ENCODE data around the gene KRIT1. TPM values are rescaled to one million over a fixed set of nuclear protein-coding genes. Genes with fewer than 3 reads are reported as not detected.

KRIT1 gene
- total RNA-seq, 1 donor from 2014 or later: 39.2 TPM

- Mint-ChIP-seq H3K4me1 (ENCODE audit: unreplicated experiment) (no peaks in the 10 kb centered on the region), H3K27me3 (ENCODE audit: unreplicated experiment) (no peaks in the 10 kb centered on the region), H3K27ac (ENCODE audit: unreplicated experiment) (no peak overlapping the region), H3K9me3 (ENCODE audit: unreplicated experiment) (no peaks in the 10 kb centered on the region), H3K36me3 (ENCODE audit: low read depth, unreplicated experiment) (no peaks in the 10 kb centered on the region), H3K4me3 (ENCODE audit: unreplicated experiment) (no peak overlapping the region)
- TF ChIP-seq CTCF (IDR thresholded peaks at IDR 0.05; ENCODE audit: unreplicated experiment): no peak
- no peak for DNase-seq (ENCODE audit: low spot score)
Observed at GRCh38 chr7:92276460-92276864, 30.7 kb upstream of the KRIT1 start.

- H3K9me3 Mint-ChIP-seq (ENCODE audit: unreplicated experiment): no peaks in the 10 kb centered on the region
- no peaks in the 10 kb centered on the region for H3K27me3 Mint-ChIP-seq (ENCODE audit: unreplicated experiment)
Observed at GRCh38 chr7:92275327-92275726, 29.6 kb upstream of the KRIT1 start.

GRCh38 chr7:92268921-92269320 lies 23.2 kb upstream of the KRIT1 start:
- no peak overlapping the region for H3K27ac Mint-ChIP-seq (ENCODE audit: unreplicated experiment)
- H3K36me3 Mint-ChIP-seq (ENCODE audit: low read depth, unreplicated experiment): no peaks in the 10 kb centered on the region
- H3K9me3 Mint-ChIP-seq (ENCODE audit: unreplicated experiment): no peaks in the 10 kb centered on the region
- H3K27me3 Mint-ChIP-seq (ENCODE audit: unreplicated experiment): no peaks in the 10 kb centered on the region
- no peak for TF ChIP-seq CTCF (IDR thresholded peaks at IDR 0.05; ENCODE audit: unreplicated experiment)
- H3K4me3 Mint-ChIP-seq (ENCODE audit: unreplicated experiment): no peak overlapping the region
- no peak for DNase-seq (ENCODE audit: low spot score)
- H3K4me1 Mint-ChIP-seq (ENCODE audit: unreplicated experiment): no peaks in the 10 kb centered on the region

More at GRCh38 chr7:92275327-92275726, 29.6 kb upstream of the KRIT1 start:
- Mint-ChIP-seq H3K27ac (ENCODE audit: unreplicated experiment) (no peak overlapping the region), H3K4me3 (ENCODE audit: unreplicated experiment) (no peak overlapping the region), H3K4me1 (ENCODE audit: unreplicated experiment) (no peaks in the 10 kb centered on the region), H3K36me3 (ENCODE audit: low read depth, unreplicated experiment) (no peaks in the 10 kb centered on the region)
- no peak for TF ChIP-seq CTCF (IDR thresholded peaks at IDR 0.05; ENCODE audit: unreplicated experiment)
- DNase-seq (ENCODE audit: low spot score): no peak

GRCh38 chr7:92266415-92267241 lies 20.9 kb upstream of the KRIT1 start:
- no peak for DNase-seq (ENCODE audit: low spot score)
- no peaks in the 10 kb centered on the region for H3K27me3 Mint-ChIP-seq (ENCODE audit: unreplicated experiment)
- H3K36me3 Mint-ChIP-seq (ENCODE audit: low read depth, unreplicated experiment): no peaks in the 10 kb centered on the region
- H3K4me1 Mint-ChIP-seq (ENCODE audit: unreplicated experiment): no peaks in the 10 kb centered on the region
- no peak overlapping the region for H3K27ac Mint-ChIP-seq (ENCODE audit: unreplicated experiment)
- no peak for TF ChIP-seq CTCF (IDR thresholded peaks at IDR 0.05; ENCODE audit: unreplicated experiment)
- no peaks in the 10 kb centered on the region for H3K9me3 Mint-ChIP-seq (ENCODE audit: unreplicated experiment)
- H3K4me3 Mint-ChIP-seq (ENCODE audit: unreplicated experiment): no peak overlapping the region

- no peak for TF ChIP-seq CTCF (IDR thresholded peaks at IDR 0.05; ENCODE audit: unreplicated experiment)
- Mint-ChIP-seq H3K27ac (ENCODE audit: unreplicated experiment) (no peak overlapping the region), H3K9me3 (ENCODE audit: unreplicated experiment) (no peaks in the 10 kb centered on the region), H3K4me3 (ENCODE audit: unreplicated experiment) (no peak overlapping the region), H3K27me3 (ENCODE audit: unreplicated experiment) (no peaks in the 10 kb centered on the region), H3K36me3 (ENCODE audit: low read depth, unreplicated experiment) (no peaks in the 10 kb centered on the region), H3K4me1 (ENCODE audit: unreplicated experiment) (no peaks in the 10 kb centered on the region)
- no peak for DNase-seq (ENCODE audit: low spot score)
Observed at GRCh38 chr7:92260248-92260781, 14.6 kb upstream of the KRIT1 start.
